MM.1S (cell line): Measurements from ENCODE around the gene TMEM132D.

Experiments
- DNase-seq: peaks from one replicate; pipeline ENCODE4 v3.0.0-alpha.2; 2015
- H2AFZ ChIP-seq: fragments of 300-600 bp; sonication (generic); 2 replicates; pipeline ENCODE4 v1.6.0; 2016; ENCODE audit warnings: antibody characterized with exemption, low read length
- H3F3A ChIP-seq: fragments of 300-600 bp; sonication (generic); 2 replicates; pipeline ENCODE4 v1.6.1; 2016; ENCODE audit warnings: mild to moderate bottlenecking, antibody characterized with exemption, low read length, moderate library complexity, mixed read lengths; ENCODE audit not compliant: insufficient read depth
- H3K27ac ChIP-seq: fragments of 300-600 bp; sonication (generic); 2 replicates; pipeline ENCODE4 v1.5.1; 2016; ENCODE audit warnings: mild to moderate bottlenecking, low read length
- H3K27me3 ChIP-seq: fragments of 300-600 bp; sonication (generic); replicated peaks from 2 replicates; pipeline ENCODE4 v1.6.0; 2016; ENCODE audit warnings: low read length; ENCODE audit not compliant: insufficient read depth
- H3K36me3 ChIP-seq: fragments of 300-600 bp; sonication (generic); replicated peaks from 2 replicates; pipeline ENCODE4 v1.6.1; 2016; ENCODE audit warnings: mild to moderate bottlenecking, low read length, mixed read lengths; ENCODE audit not compliant: insufficient read depth
- H3K4me1 ChIP-seq: fragments of 300-600 bp; sonication (generic); 2 replicates; pipeline ENCODE4 v1.6.1; 2016; ENCODE audit warnings: low read length, mixed read lengths
- H3K4me2 ChIP-seq: fragments of 300-600 bp; sonication (generic); 2 replicates; pipeline ENCODE4 v1.6.0; 2016; ENCODE audit warnings: low read depth, low read length
- H3K4me3 ChIP-seq: fragments of 300-600 bp; sonication (generic); 2 replicates; pipeline ENCODE4 v1.5.1; 2016; ENCODE audit warnings: low read length, mixed read lengths
- H3K79me2 ChIP-seq: fragments of 300-600 bp; sonication (generic); 2 replicates; pipeline ENCODE4 v1.6.1; 2016; ENCODE audit warnings: mixed run types, low read length, mixed read lengths
- H3K9ac ChIP-seq: fragments of 300-600 bp; sonication (generic); 2 replicates; pipeline ENCODE4 v1.6.1; 2016; ENCODE audit warnings: low read length, mixed read lengths
- H3K9me2 ChIP-seq: fragments of 300-600 bp; sonication (generic); replicated peaks from 2 replicates; pipeline ENCODE4 v1.6.1; 2016; ENCODE audit warnings: mild to moderate bottlenecking, low read length, mixed read lengths; ENCODE audit not compliant: insufficient read depth
- H3K9me3 ChIP-seq: fragments of 300-600 bp; sonication (generic); replicated peaks from 2 replicates; pipeline ENCODE4 v1.6.1; 2016; ENCODE audit warnings: mild to moderate bottlenecking, low read length, mixed read lengths; ENCODE audit not compliant: insufficient read depth
- H4K20me1 ChIP-seq: fragments of 300-600 bp; sonication (generic); 2 replicates; pipeline ENCODE4 v1.6.1; 2016; ENCODE audit warnings: mild to moderate bottlenecking, low read length, moderate library complexity, mixed read lengths; ENCODE audit not compliant: insufficient read depth
- EZH2 ChIP-seq: fragments of 300-600 bp; sonication (generic); optimal IDR thresholded peaks from 2 replicates; pipeline ENCODE3; 2017; ENCODE audit warnings: low read depth, mild to moderate bottlenecking, antibody characterized with exemption, low read length, mixed read lengths
- EZH2phosphoT487 ChIP-seq: fragments of 300-600 bp; sonication (generic); IDR thresholded peaks from 2 replicates; pipeline ENCODE4 v1.6.1; 2018; ENCODE audit warnings: antibody characterized with exemption, low read length
- TF ChIP-seq, protein P1 (sequence below): fragments of 300-600 bp; sonication (generic); IDR thresholded peaks from 2 replicates; pipeline ENCODE4 v1.5.1; 2016; ENCODE audit warnings: antibody characterized with exemption, low read length, mixed read lengths

The TMEM132D gene

DNA sequence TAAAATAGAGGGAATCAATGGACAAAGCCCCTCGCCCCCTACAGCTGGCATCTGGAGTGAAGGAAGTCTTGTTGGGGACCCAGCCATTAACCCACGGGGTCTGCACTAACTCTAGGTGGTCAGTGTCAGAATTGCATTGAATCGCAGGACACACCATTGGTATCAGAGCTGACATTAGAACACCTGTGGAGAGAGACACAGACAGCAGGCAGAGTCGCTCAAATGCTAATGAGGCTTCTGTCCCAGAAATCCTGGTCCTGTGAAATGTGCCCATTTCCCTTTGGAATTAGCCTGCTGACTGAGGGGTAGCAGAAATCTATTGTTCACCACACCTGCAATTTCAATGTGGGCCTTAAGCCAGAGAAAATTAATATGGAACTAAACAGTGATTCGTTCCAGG is 33.0 kb downstream of the TMEM132D start:
- Histone ChIP-seq H3K27ac (no peak overlapping the region), H3K9ac (no peak overlapping the region), H3K4me2 (no peak overlapping the region), H3K9me2 (no peaks in the 10 kb centered on the region), H3K79me2 (no peaks in the 10 kb centered on the region), H2AFZ (no peak overlapping the region), H3K4me3 (no peak overlapping the region), H3K4me1 (no peaks in the 10 kb centered on the region), H3K9me3 (no peaks in the 10 kb centered on the region), H3K27me3 (no peaks in the 10 kb centered on the region), H4K20me1 (no peaks in the 10 kb centered on the region), H3F3A (no peaks in the 10 kb centered on the region), H3K36me3 (no peaks in the 10 kb centered on the region)
- TF ChIP-seq, protein P1, sequence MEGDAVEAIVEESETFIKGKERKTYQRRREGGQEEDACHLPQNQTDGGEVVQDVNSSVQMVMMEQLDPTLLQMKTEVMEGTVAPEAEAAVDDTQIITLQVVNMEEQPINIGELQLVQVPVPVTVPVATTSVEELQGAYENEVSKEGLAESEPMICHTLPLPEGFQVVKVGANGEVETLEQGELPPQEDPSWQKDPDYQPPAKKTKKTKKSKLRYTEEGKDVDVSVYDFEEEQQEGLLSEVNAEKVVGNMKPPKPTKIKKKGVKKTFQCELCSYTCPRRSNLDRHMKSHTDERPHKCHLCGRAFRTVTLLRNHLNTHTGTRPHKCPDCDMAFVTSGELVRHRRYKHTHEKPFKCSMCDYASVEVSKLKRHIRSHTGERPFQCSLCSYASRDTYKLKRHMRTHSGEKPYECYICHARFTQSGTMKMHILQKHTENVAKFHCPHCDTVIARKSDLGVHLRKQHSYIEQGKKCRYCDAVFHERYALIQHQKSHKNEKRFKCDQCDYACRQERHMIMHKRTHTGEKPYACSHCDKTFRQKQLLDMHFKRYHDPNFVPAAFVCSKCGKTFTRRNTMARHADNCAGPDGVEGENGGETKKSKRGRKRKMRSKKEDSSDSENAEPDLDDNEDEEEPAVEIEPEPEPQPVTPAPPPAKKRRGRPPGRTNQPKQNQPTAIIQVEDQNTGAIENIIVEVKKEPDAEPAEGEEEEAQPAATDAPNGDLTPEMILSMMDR: no peak
- no peak for TF ChIP-seq EZH2
- TF ChIP-seq EZH2phosphoT487: no peak
- DNase-seq: no peak

DNA sequence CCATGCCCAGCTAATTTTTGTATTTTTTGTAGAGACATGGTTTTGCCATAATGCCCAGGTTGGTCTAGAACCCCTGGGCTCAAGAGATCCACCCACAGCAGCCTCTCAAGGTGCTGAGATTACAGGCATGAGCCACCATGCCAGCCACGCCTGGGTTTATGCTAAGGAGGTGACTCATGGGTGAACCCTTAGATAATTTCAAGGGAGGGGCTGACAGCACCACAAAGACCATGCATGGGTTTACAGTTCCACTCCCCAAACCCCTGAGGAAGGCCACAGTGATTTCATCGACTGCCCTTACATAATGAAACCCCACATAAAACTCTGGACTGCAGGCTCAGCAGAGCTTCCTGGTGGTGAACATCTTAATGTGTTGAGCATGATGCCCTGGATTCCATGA is 33.7 kb downstream of the TMEM132D start:
- Histone ChIP-seq H2AFZ (no peak overlapping the region), H3K4me1 (no peaks in the 10 kb centered on the region), H3K9me2 (no peaks in the 10 kb centered on the region), H3K4me3 (no peak overlapping the region), H3F3A (no peaks in the 10 kb centered on the region), H3K9me3 (no peaks in the 10 kb centered on the region), H3K79me2 (no peaks in the 10 kb centered on the region), H3K36me3 (no peaks in the 10 kb centered on the region), H3K4me2 (no peak overlapping the region), H3K9ac (no peak overlapping the region), H4K20me1 (no peaks in the 10 kb centered on the region), H3K27me3 (no peaks in the 10 kb centered on the region), H3K27ac (no peak overlapping the region)
- TF ChIP-seq, protein P1: no peak
- no peak for TF ChIP-seq EZH2
- no peak for TF ChIP-seq EZH2phosphoT487
- DNase-seq: no peak

DNA sequence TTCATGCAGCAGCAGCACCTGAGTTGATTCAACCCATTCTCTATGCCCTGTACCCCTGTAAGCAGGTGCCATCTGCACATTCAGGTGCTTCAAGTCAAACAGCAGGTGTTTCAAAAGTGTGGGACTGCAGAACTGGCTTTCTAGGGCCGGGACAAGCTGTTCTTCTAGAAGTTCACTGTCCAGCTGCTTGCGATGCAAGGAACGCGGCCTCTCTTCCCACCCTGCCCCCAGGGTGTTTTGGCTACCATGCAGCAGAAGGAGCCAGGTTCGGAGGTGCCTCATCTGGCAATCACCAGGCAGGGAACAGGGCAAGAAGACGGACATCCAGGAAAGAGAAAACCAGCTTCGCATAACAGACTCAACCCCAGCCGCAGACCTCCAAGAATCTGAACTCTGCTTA is 35.2 kb downstream of the TMEM132D start:
- Histone ChIP-seq H3K4me3 (no peak overlapping the region), H3K9me2 (no peaks in the 10 kb centered on the region), H3K9ac (no peak overlapping the region), H3K9me3 (no peaks in the 10 kb centered on the region), H3K4me2 (no peak overlapping the region), H3K4me1 (no peaks in the 10 kb centered on the region), H2AFZ (no peak overlapping the region), H3K36me3 (no peaks in the 10 kb centered on the region), H3K27me3 (no peaks in the 10 kb centered on the region), H3F3A (no peaks in the 10 kb centered on the region), H4K20me1 (no peaks in the 10 kb centered on the region), H3K27ac (no peak overlapping the region), H3K79me2 (no peaks in the 10 kb centered on the region)
- TF ChIP-seq, protein P1: no peak
- TF ChIP-seq EZH2 (no peak), EZH2phosphoT487 (no peak)
- no peak for DNase-seq

DNA sequence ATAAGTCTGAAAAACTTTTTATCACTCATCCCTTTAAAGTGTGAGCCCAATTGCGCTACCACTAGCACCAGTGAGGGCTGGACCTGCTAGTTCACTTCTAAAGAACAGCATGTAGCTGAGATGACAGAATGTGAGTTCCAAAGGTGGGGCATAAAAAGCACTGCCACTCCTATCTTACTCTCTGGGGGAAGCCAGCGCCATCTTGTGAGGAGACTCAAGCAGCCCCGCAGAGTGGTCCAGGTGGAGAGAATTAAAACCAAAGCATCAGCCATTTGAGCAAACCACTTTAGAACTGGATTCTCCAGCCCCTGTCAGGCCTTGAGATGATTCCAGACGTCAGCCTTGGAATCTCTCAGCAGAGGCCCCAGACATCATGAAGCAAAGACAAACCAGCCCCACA is 39.9 kb downstream of the TMEM132D start:
- Histone ChIP-seq H3K27me3 (no peaks in the 10 kb centered on the region), H4K20me1 (no peaks in the 10 kb centered on the region), H3K4me1 (no peaks in the 10 kb centered on the region), H3K27ac (no peak overlapping the region), H3K9me3 (no peaks in the 10 kb centered on the region), H3K36me3 (no peaks in the 10 kb centered on the region), H3K79me2 (no peaks in the 10 kb centered on the region), H3F3A (no peaks in the 10 kb centered on the region), H3K4me2 (no peak overlapping the region), H3K4me3 (no peak overlapping the region), H3K9ac (no peak overlapping the region), H2AFZ (no peak overlapping the region), H3K9me2 (no peaks in the 10 kb centered on the region)
- DNase-seq: no peak
- TF ChIP-seq EZH2 (no peak), EZH2phosphoT487 (no peak)
- TF ChIP-seq, protein P1: no peak
